Measurements from ENCODE around the gene ITIH4.

ITIH4 gene

GRCh38 chr3:52836986-52837385 lies 6.5 kb upstream of the ITIH4 start:
- in situ Hi-C loops (cut with HindIII; ENCODE audit: low sequenced_read_pairs), result loop anchor here (5.0 kb wide), 2 partner anchors 55 to 60 kb away; partner anchors contain the start of gene STIMATE

GRCh38 chr3:52836471-52836845 lies 6.0 kb upstream of the ITIH4 start:
- DNase-seq (ENCODE audit: low read depth), result no peak
- TF ChIP-seq CTCF (IDR thresholded peaks at IDR 0.05; ENCODE audit: low read depth, low read length, missing control alignments), result no peak
- in situ Hi-C loops (cut with HindIII; ENCODE audit: low sequenced_read_pairs), result loop anchor here (5.0 kb wide), 2 partner anchors 54 to 61 kb away; partner anchors contain the start of gene STIMATE
- no peak overlapping the region for H3K4me3 ChIP-seq (ENCODE audit: low read depth, low read length)

More at GRCh38 chr3:52836986-52837385, 6.5 kb upstream of the ITIH4 start:
- no peak overlapping the region for H3K4me3 ChIP-seq (ENCODE audit: low read depth, low read length)
- no peak for TF ChIP-seq CTCF (IDR thresholded peaks at IDR 0.05; ENCODE audit: low read depth, low read length, missing control alignments)
- DNase-seq (ENCODE audit: low read depth), result no peak

- in situ Hi-C loops (cut with HindIII; ENCODE audit: low sequenced_read_pairs), result loop anchor here (5.0 kb wide), 2 partner anchors 54 to 61 kb away; partner anchors contain the start of gene STIMATE
Observed at GRCh38 chr3:52835766-52836470, 5.4 kb upstream of the ITIH4 start.

GRCh38 chr3:52834871-52835501 lies 4.5 kb upstream of the ITIH4 start, which contains the start of gene MUSTN1:
TSS of gene MUSTN1 (minus strand) at chr3:52835019. CDS start at chr3:52834948, 71 bp downstream.
- no peak for TF ChIP-seq CTCF (IDR thresholded peaks at IDR 0.05; ENCODE audit: low read depth, low read length, missing control alignments)
- H3K4me3 ChIP-seq (ENCODE audit: low read depth, low read length), result no peak within 1 kb of the TSS
- in situ Hi-C loops (cut with HindIII; ENCODE audit: low sequenced_read_pairs), result loop anchor here (5.0 kb wide), 2 partner anchors 53 to 62 kb away; partner anchors contain the start of gene STIMATE

More at GRCh38 chr3:52835766-52836470, 5.4 kb upstream of the ITIH4 start:
- TF ChIP-seq CTCF (IDR thresholded peaks at IDR 0.05; ENCODE audit: low read depth, low read length, missing control alignments), result no peak
- no peak overlapping the region for H3K4me3 ChIP-seq (ENCODE audit: low read depth, low read length)
- DNase-seq (ENCODE audit: low read depth), result no peak

GRCh38 chr3:52833202-52833601 lies 2.7 kb upstream of the ITIH4 start:
- in situ Hi-C loops (cut with HindIII; ENCODE audit: low sequenced_read_pairs), result no loop called here
- DNase-seq (ENCODE audit: low read depth), result no peak

More at GRCh38 chr3:52834871-52835501, 4.5 kb upstream of the ITIH4 start, which contains the start of gene MUSTN1:
- DNase-seq (ENCODE audit: low read depth), result no peak

More at GRCh38 chr3:52833202-52833601, 2.7 kb upstream of the ITIH4 start:
- H3K4me3 ChIP-seq (ENCODE audit: low read depth, low read length), result no peak overlapping the region
- TF ChIP-seq CTCF (IDR thresholded peaks at IDR 0.05; ENCODE audit: low read depth, low read length, missing control alignments), result no peak

All from astrocyte of the cerebellum (primary cell).